ENCODE results near the gene RAB3C.

RAB3C gene

DNA sequence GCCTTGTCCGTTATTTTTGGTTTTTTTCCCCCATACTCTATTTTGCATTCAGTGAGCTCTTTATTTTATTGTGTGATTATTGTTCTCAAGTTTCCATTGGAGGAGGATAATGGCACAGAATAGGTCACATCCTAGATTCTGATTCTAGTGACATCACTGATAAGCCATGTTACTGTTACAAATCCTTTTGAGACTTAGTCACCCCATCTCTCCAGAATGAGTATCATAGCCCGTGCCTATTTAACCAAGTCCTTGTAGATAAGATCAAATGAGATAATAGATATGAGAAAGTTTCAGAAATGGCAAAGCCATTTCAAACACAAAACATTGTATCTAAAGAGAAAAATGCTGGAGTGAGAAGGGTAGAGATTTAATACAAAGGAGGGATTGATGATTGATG lies 242.6 kb downstream of the RAB3C start:
- TF ChIP-seq CTCF (IDR thresholded peaks at IDR 0.05) = no peak
- no peak overlapping the region for H3K27ac ChIP-seq
- H3K36me3 ChIP-seq = no peaks in the 10 kb centered on the region

GRCh38 chr5:58825899-58826298 lies 243.0 kb downstream of the RAB3C start:
- no peaks in the 10 kb centered on the region for H3K9me3 ChIP-seq
- TF ChIP-seq CTCF (IDR thresholded peaks at IDR 0.05) = no peak
- H3K4me3 ChIP-seq (ENCODE audit: low read depth in 1 of 2, low read length in 1 of 2) = no peak overlapping the region
- no peaks in the 10 kb centered on the region for H3K4me1 ChIP-seq (ENCODE audit: control insufficient read depth in 1 of 2, insufficient read depth in 1 of 2, low read depth in 1 of 2, low read length in 1 of 2)
- no peaks in the 10 kb centered on the region for H3K36me3 ChIP-seq
- H3K27me3 ChIP-seq = no peaks in the 10 kb centered on the region
- no peak overlapping the region for H3K27ac ChIP-seq

More for the DNA sequence above, 242.6 kb downstream of the RAB3C start:
- Histone ChIP-seq H3K4me1 (ENCODE audit: control insufficient read depth in 1 of 2, insufficient read depth in 1 of 2, low read depth in 1 of 2, low read length in 1 of 2) (no peaks in the 10 kb centered on the region), H3K27me3 (no peaks in the 10 kb centered on the region), H3K4me3 (ENCODE audit: low read depth in 1 of 2, low read length in 1 of 2) (no peak overlapping the region), H3K9me3 (no peaks in the 10 kb centered on the region)

DNA sequence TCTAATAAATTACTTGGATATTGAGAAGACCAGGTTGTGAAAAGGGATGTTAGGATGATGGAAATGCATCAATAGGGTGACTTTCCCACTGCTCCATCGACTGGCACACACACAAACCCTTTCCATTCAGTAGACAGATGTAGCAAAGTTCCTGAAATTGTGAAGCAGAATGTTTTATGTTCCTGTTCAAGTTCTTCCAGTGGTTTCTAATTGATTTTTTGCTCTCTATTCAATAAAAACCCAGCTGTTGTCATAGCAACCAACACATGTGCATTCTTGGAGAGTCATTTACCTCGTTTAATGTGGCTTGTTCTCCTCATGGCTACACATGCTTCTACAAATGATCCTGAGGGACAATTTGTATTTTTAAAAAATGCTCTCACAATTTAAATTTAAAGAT lies 244.6 kb downstream of the RAB3C start:
- no peak for TF ChIP-seq CTCF (IDR thresholded peaks at IDR 0.05)

DNA sequence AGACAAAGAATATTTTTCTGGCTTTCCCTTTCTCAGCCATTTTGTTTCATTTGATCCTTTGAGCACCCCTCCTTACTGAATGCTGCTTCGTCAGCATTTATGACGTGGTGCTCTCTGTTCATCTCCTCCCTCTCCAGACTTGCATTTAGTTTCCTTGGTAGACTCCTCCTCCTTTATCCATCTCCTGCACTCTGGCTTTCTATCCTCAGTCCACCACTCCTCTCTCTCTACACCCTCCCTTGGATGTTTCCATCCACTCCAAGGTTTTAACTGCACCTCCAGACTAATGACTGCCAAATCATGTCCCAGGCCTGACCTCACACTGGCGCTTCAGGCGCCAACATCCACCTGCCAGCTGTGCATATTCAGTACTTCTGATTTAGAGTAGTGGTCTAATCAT lies 245.4 kb downstream of the RAB3C start:
- Histone ChIP-seq H3K9me3 (no peaks in the 10 kb centered on the region), H3K4me3 (ENCODE audit: low read depth in 1 of 2, low read length in 1 of 2) (no peak overlapping the region), H3K27ac (no peak overlapping the region), H3K4me1 (ENCODE audit: control insufficient read depth in 1 of 2, insufficient read depth in 1 of 2, low read depth in 1 of 2, low read length in 1 of 2) (no peaks in the 10 kb centered on the region), H3K27me3 (no peaks in the 10 kb centered on the region), H3K36me3 (no peaks in the 10 kb centered on the region)
- TF ChIP-seq CTCF (IDR thresholded peaks at IDR 0.05) = no peak

More for the DNA sequence above, 244.6 kb downstream of the RAB3C start:
- Histone ChIP-seq H3K27me3 (no peaks in the 10 kb centered on the region), H3K4me1 (ENCODE audit: control insufficient read depth in 1 of 2, insufficient read depth in 1 of 2, low read depth in 1 of 2, low read length in 1 of 2) (no peaks in the 10 kb centered on the region), H3K36me3 (no peaks in the 10 kb centered on the region), H3K4me3 (ENCODE audit: low read depth in 1 of 2, low read length in 1 of 2) (no peak overlapping the region), H3K27ac (no peak overlapping the region), H3K9me3 (no peaks in the 10 kb centered on the region)

GRCh38 chr5:58834242-58835225 lies 251.7 kb downstream of the RAB3C start:
- Histone ChIP-seq H3K4me1 (ENCODE audit: control insufficient read depth in 1 of 2, insufficient read depth in 1 of 2, low read depth in 1 of 2, low read length in 1 of 2) (no peaks in the 10 kb centered on the region), H3K27ac (no peak overlapping the region), H3K4me3 (ENCODE audit: low read depth in 1 of 2, low read length in 1 of 2) (no peak overlapping the region), H3K36me3 (no peaks in the 10 kb centered on the region), H3K9me3 (no peaks in the 10 kb centered on the region), H3K27me3 (no peaks in the 10 kb centered on the region)
- TF ChIP-seq CTCF (IDR thresholded peaks at IDR 0.05) = no peak
